Trophoblast cell (in vitro differentiated cells and primary cell): ENCODE measurements around the gene IL1RAPL2.
A peak's percentile ranks its signal among the peaks of the same experiment; 100 is the strongest.

Experiments
- DNase-seq, 2 donors: peaks; one replicate each; pipeline ENCODE4 v3.0.0-alpha.2; 2016
- H2AFZ ChIP-seq: 2 replicates; pipeline ENCODE4 v1.6.1; 2013; ENCODE audit warnings: low read length, moderate library complexity, mild to moderate bottlenecking; ENCODE audit not compliant: insufficient read depth, poor library complexity
- H2AK5ac ChIP-seq: 2 replicates; pipeline ENCODE4 v1.6.1; 2013; ENCODE audit warnings: mild to moderate bottlenecking, low read length
- H2BK120ac ChIP-seq: 2 replicates; pipeline ENCODE4 v1.6.1; 2013; ENCODE audit warnings: low read length, mild to moderate bottlenecking, moderate library complexity; ENCODE audit not compliant: insufficient read depth, poor library complexity
- H2BK12ac ChIP-seq: 2 replicates; pipeline ENCODE4 v1.6.1; 2013; ENCODE audit warnings: mild to moderate bottlenecking, low read length, moderate library complexity
- H2BK5ac ChIP-seq: 2 replicates; pipeline ENCODE4 v1.6.1; 2013; ENCODE audit warnings: low read length, low read depth, moderate library complexity, mild to moderate bottlenecking; ENCODE audit not compliant: poor library complexity
- H3K14ac ChIP-seq: 2 replicates; pipeline ENCODE4 v1.6.1; 2013; ENCODE audit warnings: mild to moderate bottlenecking, low read length
- H3K18ac ChIP-seq: 2 replicates; pipeline ENCODE4 v1.6.1; 2013; ENCODE audit warnings: mild to moderate bottlenecking, low read length
- H3K23ac ChIP-seq: 2 replicates; pipeline ENCODE4 v1.6.1; 2013; ENCODE audit warnings: low read length
- H3K27ac ChIP-seq: 2 replicates; pipeline ENCODE4 v1.5.1; 2013; ENCODE audit warnings: low read depth, mild to moderate bottlenecking, inconsistent platforms, low read length, moderate library complexity
- H3K27me3 ChIP-seq: 2 replicates; pipeline ENCODE4 v1.6.1; 2013; ENCODE audit warnings: inconsistent platforms, mild to moderate bottlenecking, low read length, moderate library complexity; ENCODE audit not compliant: insufficient read depth
- H3K36me3 ChIP-seq, 2 experiments: 1 replicate in 1 of 2; 2 replicates in 1 of 2; pipeline ENCODE4 v1.6.1; 2013; ENCODE audit warnings: low read length in 2 of 2, mild to moderate bottlenecking in 2 of 2, moderate library complexity in 1 of 2; ENCODE audit not compliant: insufficient read depth in 2 of 2, control insufficient read depth in 1 of 2
- H3K4ac ChIP-seq: 2 replicates; pipeline ENCODE4 v1.6.1; 2013; ENCODE audit warnings: low read depth, mild to moderate bottlenecking, low read length, moderate library complexity
- H3K4me1 ChIP-seq, 2 experiments: 1 replicate in 1 of 2; 2 replicates in 1 of 2; pipeline ENCODE4 v1.6.1; 2013; ENCODE audit warnings: low read length in 2 of 2, mild to moderate bottlenecking in 2 of 2, moderate library complexity in 1 of 2; ENCODE audit not compliant: insufficient read depth in 2 of 2, control insufficient read depth in 1 of 2
- H3K4me2 ChIP-seq: 2 replicates; pipeline ENCODE4 v1.6.1; 2013; ENCODE audit warnings: inconsistent platforms, mild to moderate bottlenecking, low read length, moderate library complexity
- H3K4me3 ChIP-seq: 2 replicates; pipeline ENCODE4 v1.5.1; 2013; ENCODE audit warnings: mild to moderate bottlenecking, low read depth, low read length, inconsistent platforms
- H3K79me1 ChIP-seq: one replicate; pipeline ENCODE4 v1.6.1; 2013; ENCODE audit warnings: low read length
- H3K79me2 ChIP-seq: 2 replicates; pipeline ENCODE4 v1.6.1; 2013; ENCODE audit warnings: low read length, mild to moderate bottlenecking; ENCODE audit not compliant: control insufficient read depth, insufficient read depth, poor library complexity
- H3K9ac ChIP-seq: 2 replicates; pipeline ENCODE4 v1.6.1; 2013; ENCODE audit warnings: mild to moderate bottlenecking, low read length
- H3K9me3 ChIP-seq: 2 replicates; pipeline ENCODE4 v1.6.1; 2013; ENCODE audit warnings: low read depth, mild to moderate bottlenecking, control low read depth, inconsistent platforms, low read length; ENCODE audit not compliant: insufficient read depth
- H4K12ac ChIP-seq: 2 replicates; pipeline ENCODE4 v1.6.1; 2013; ENCODE audit warnings: low read depth, mild to moderate bottlenecking, low read length, moderate library complexity
- H4K8ac ChIP-seq: 2 replicates; pipeline ENCODE4 v1.6.1; 2013; ENCODE audit warnings: low read depth, mild to moderate bottlenecking, low read length, moderate library complexity
- H4K91ac ChIP-seq: one replicate; pipeline ENCODE4 v1.6.1; 2013; ENCODE audit warnings: low read depth, mild to moderate bottlenecking, low read length, moderate library complexity
- whole genome bisulfite sequencing: extraction: QIAGEN DNeasy Blood & Tissue Kit; methylation state at CpG from one replicate; pipeline ENCODE4 v1.1.7; 2013; ENCODE audit warnings: missing lambda C conversion rate; ENCODE audit not compliant: insufficient read length, insufficient coverage; ENCODE audit errors: extremely low coverage; 5-methylcytosine and 5-hydroxymethylcytosine counted together

The IL1RAPL2 gene

DNA sequence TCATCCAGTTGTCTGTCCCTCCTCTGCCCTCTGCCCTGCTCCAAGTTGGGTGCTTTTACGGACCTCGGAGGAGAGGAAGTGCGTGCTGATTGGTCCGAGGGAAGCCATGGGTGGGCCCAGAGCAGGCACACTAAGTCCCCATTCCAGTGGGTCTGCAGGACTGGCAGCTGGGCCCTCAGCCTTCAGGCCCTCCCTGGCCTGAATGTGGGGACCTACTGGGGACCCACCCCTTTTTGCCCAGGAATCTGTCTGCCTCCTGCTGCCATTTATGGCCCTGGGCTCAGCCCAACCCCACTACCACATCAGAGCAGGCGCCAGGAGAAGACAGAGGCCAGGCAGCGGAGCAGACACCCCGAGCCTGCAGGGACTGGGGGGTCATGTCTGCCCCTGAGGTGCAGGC lies 484.9 kb downstream of the IL1RAPL2 start:
- Histone ChIP-seq H3K4me2 (no peak overlapping the region), H4K8ac (no peak overlapping the region), H3K79me1 (no peaks in the 10 kb centered on the region), H3K14ac (no peak overlapping the region), H3K36me3 (no peaks in the 10 kb centered on the region), H3K27ac (no peak overlapping the region), H3K4me3 (no peak overlapping the region), H2AK5ac (no peak overlapping the region), H3K18ac (no peak overlapping the region), H3K9ac (no peak overlapping the region), H2AFZ (no peak overlapping the region), H2BK12ac (no peak overlapping the region), H3K4me1 (no peaks in the 10 kb centered on the region), H3K79me2 (no peaks in the 10 kb centered on the region), H3K4ac (no peak overlapping the region), H2BK5ac (no peak overlapping the region), H4K91ac (no peak overlapping the region), H3K9me3 (no peaks in the 10 kb centered on the region), H3K23ac (no peak overlapping the region), H3K27me3 (no peaks in the 10 kb centered on the region), H2BK120ac (no peak overlapping the region), H4K12ac (no peak overlapping the region)
- no CpG with 5 or more reads among the region's 7 CpGs for WGBS
- DNase-seq = no peak

GRCh38 chrX:105051364-105051763 lies 485.4 kb downstream of the IL1RAPL2 start:
- no peak overlapping the region for H3K4me2 ChIP-seq
- no peak for DNase-seq
- no peak overlapping the region for H4K91ac ChIP-seq
- no peaks in the 10 kb centered on the region for H3K27me3 ChIP-seq
- no peak overlapping the region for H4K8ac ChIP-seq
- H2AK5ac ChIP-seq = no peak overlapping the region
- H3K79me1 ChIP-seq = no peaks in the 10 kb centered on the region
- H3K79me2 ChIP-seq = no peaks in the 10 kb centered on the region
- no peaks in the 10 kb centered on the region for H3K36me3 ChIP-seq
- no peak overlapping the region for H2BK5ac ChIP-seq
- no peaks in the 10 kb centered on the region for H3K4me1 ChIP-seq
- H2BK12ac ChIP-seq = no peak overlapping the region
- no peak overlapping the region for H3K14ac ChIP-seq
- H3K9me3 ChIP-seq = no peaks in the 10 kb centered on the region
- H3K23ac ChIP-seq = no peak overlapping the region
- H4K12ac ChIP-seq = peak overlapping the region; percentile 54
- H3K18ac ChIP-seq = no peak overlapping the region
- no peak overlapping the region for H3K4me3 ChIP-seq
- no peak overlapping the region for H3K4ac ChIP-seq
- H2AFZ ChIP-seq = no peak overlapping the region
- H3K9ac ChIP-seq = no peak overlapping the region
- H2BK120ac ChIP-seq = no peak overlapping the region
- no CpG with 5 or more reads among the region's 10 CpGs for WGBS
- H3K27ac ChIP-seq = no peak overlapping the region

- H2BK5ac ChIP-seq = no peak overlapping the region
- H3K14ac ChIP-seq = no peak overlapping the region
- no peak overlapping the region for H3K4ac ChIP-seq
- H3K27ac ChIP-seq = no peak overlapping the region
- no peak overlapping the region for H4K12ac ChIP-seq
- H2AK5ac ChIP-seq = no peak overlapping the region
- no peak overlapping the region for H3K23ac ChIP-seq
- no peak overlapping the region for H4K91ac ChIP-seq
- H3K4me1 ChIP-seq = no peaks in the 10 kb centered on the region
- no peaks in the 10 kb centered on the region for H3K36me3 ChIP-seq
- H3K9ac ChIP-seq = no peak overlapping the region
- no peaks in the 10 kb centered on the region for H3K79me1 ChIP-seq
- H2AFZ ChIP-seq = no peak overlapping the region
- WGBS = no CpG with 5 or more reads among the region's 2 CpGs
- no peak overlapping the region for H3K4me3 ChIP-seq
- H3K9me3 ChIP-seq = no peaks in the 10 kb centered on the region
- H3K18ac ChIP-seq = no peak overlapping the region
- H3K4me2 ChIP-seq = no peak overlapping the region
- H2BK12ac ChIP-seq = no peak overlapping the region
- DNase-seq = no peak
- no peaks in the 10 kb centered on the region for H3K79me2 ChIP-seq
- no peak overlapping the region for H2BK120ac ChIP-seq
- H4K8ac ChIP-seq = no peak overlapping the region
- no peaks in the 10 kb centered on the region for H3K27me3 ChIP-seq
Measured at GRCh38 chrX:105052926-105053325, 486.9 kb downstream of the IL1RAPL2 start.

GRCh38 chrX:105063743-105064142 lies 497.7 kb downstream of the IL1RAPL2 start:
- Histone ChIP-seq H2BK120ac (no peak overlapping the region), H3K23ac (no peak overlapping the region), H3K27me3 (no peaks in the 10 kb centered on the region), H3K9me3 (no peaks in the 10 kb centered on the region), H3K36me3 (no peaks in the 10 kb centered on the region), H3K4me2 (no peak overlapping the region), H4K12ac (no peak overlapping the region), H2BK5ac (no peak overlapping the region), H3K4ac (no peak overlapping the region), H3K18ac (no peak overlapping the region), H2AFZ (no peak overlapping the region), H3K79me2 (no peaks in the 10 kb centered on the region), H3K27ac (no peak overlapping the region), H2AK5ac (no peak overlapping the region), H4K91ac (no peak overlapping the region), H3K4me1 (no peaks in the 10 kb centered on the region), H4K8ac (no peak overlapping the region), H2BK12ac (no peak overlapping the region), H3K79me1 (no peaks in the 10 kb centered on the region), H3K4me3 (no peak overlapping the region), H3K14ac (no peak overlapping the region), H3K9ac (no peak overlapping the region)
- DNase-seq = no peak
